ENCODE measurements around the gene BAHCC1. TPM values are rescaled to one million over a fixed set of nuclear protein-coding genes. Genes with fewer than 3 reads are reported as not detected.

Gene BAHCC1
- total and polyA plus RNA-seq, 9 of the 15 experiments (the other 6 are each of a cell fraction or from before 2014, with no cell fraction given), result 0.14 to 26.9 (median 5.0) TPM

GRCh38 chr17:81494626-81495377 lies 99.5 kb downstream of the BAHCC1 start (continued):
- TF ChIP-seq TFAP4 (CRISPR knock-in tag; IDR thresholded peaks at IDR 0.05; ENCODE audit: borderline replicate concordance) (peak; percentile 22; the same call in 1 of the 2 replicates), ILK (tag; IDR thresholded peaks at IDR 0.05; ENCODE audit: borderline replicate concordance, low read depth) (no peak), HLTF (IDR thresholded peaks at IDR 0.05) (no peak), MEF2A (IDR thresholded peaks at IDR 0.05; ENCODE audit: control insufficient read depth, low read depth, low read length) (no peak), ARID3A (IDR thresholded peaks at IDR 0.05; ENCODE audit: borderline replicate concordance, low read depth, low read length) (no peak), L3MBTL2 (IDR thresholded peaks at IDR 0.05) (peak; percentile 79), ZNF668 (CRISPR knock-in tag; IDR thresholded peaks at IDR 0.05) (no peak), REST (IDR thresholded peaks at IDR 0.05; ENCODE audit: borderline replicate concordance) (peak; percentile 85), REST (CRISPR knock-in tag; IDR thresholded peaks at IDR 0.05; ENCODE audit: low read depth) (no peak)
